H1 (cell line): ENCODE measurements around the gene CDH1. TPM values are rescaled to one million over a fixed set of nuclear protein-coding genes. Genes with fewer than 3 reads are reported as not detected.

Experiments
- CTCF ChIA-PET: fragments of 300-600 bp; sonication (Branson Sonifier 250); formaldehyde crosslinking; loops from one replicate; lab custom pipeline; 2021; ENCODE audit not compliant: partially characterized antibody; lab: Charles Lee
- POLR2A ChIA-PET: fragments of 300-600 bp; sonication (Branson Sonifier 250); formaldehyde crosslinking; loops from one replicate; lab custom pipeline; 2021; ENCODE audit warnings: inconsistent platforms; ENCODE audit not compliant: partially characterized antibody; lab: Charles Lee
- DNase-seq, 2 experiments: peaks; one replicate each; pipeline versions ENCODE4 v3.0.0 to v3.0.0-alpha.2; 2010 to 2022; ENCODE audit warnings: low spot score in 2 of 2, low read depth in 1 of 2, mixed read lengths in 1 of 2
- FAIRE-seq: peaks from 2 replicates; lab custom pipeline; 2011; peaks lifted over from hg19 to GRCh38; lab: Jason Lieb, UNC
- H2AFZ ChIP-seq: 2 replicates; pipeline ENCODE4 v1.8.1; 2012; ENCODE audit warnings: low read length, inconsistent platforms
- H2AK5ac ChIP-seq: 2 replicates; pipeline ENCODE4 v1.6.1; 2013; ENCODE audit warnings: low read depth, low read length
- H2BK120ac ChIP-seq: replicated peaks from 2 replicates; pipeline ENCODE3; 2013; ENCODE audit warnings: low read depth, low read length, inconsistent platforms
- H2BK12ac ChIP-seq: 2 replicates; pipeline ENCODE4 v1.6.1; 2013; ENCODE audit warnings: low read depth, low read length
- H2BK15ac ChIP-seq: 2 replicates; pipeline ENCODE4 v1.6.1; 2013; ENCODE audit warnings: low read length
- H2BK20ac ChIP-seq: 2 replicates; pipeline ENCODE4 v1.6.1; 2013; ENCODE audit warnings: low read length
- H2BK5ac ChIP-seq: 2 replicates; pipeline ENCODE4 v1.6.1; 2013; ENCODE audit warnings: low read depth, low read length
- H3K14ac ChIP-seq: 2 replicates; pipeline ENCODE4 v1.6.1; 2013; ENCODE audit warnings: inconsistent platforms; ENCODE audit not compliant: insufficient read length
- H3K18ac ChIP-seq: 2 replicates; pipeline ENCODE4 v1.6.1; 2013; ENCODE audit warnings: low read length; ENCODE audit errors: extremely low read depth
- H3K23ac ChIP-seq: 2 replicates; pipeline ENCODE4 v1.6.1; 2013; ENCODE audit warnings: inconsistent platforms; ENCODE audit not compliant: insufficient read length
- H3K23me2 ChIP-seq: 2 replicates; pipeline ENCODE4 v1.6.1; 2013; ENCODE audit warnings: low read depth, low read length
- H3K27ac ChIP-seq: 2 replicates; pipeline ENCODE4 v1.6.1; 2011; ENCODE audit warnings: low read depth, low read length, inconsistent platforms
- H3K27me3 ChIP-seq, 4 experiments: replicated peaks in 1 of 4; 1 replicate in 1 of 4; 2 replicates in 3 of 4; pipeline versions ENCODE4 v1.6.1 to v1.8.1; 2011 to 2013; ENCODE audit warnings: low read length in 3 of 4, mild to moderate bottlenecking in 3 of 4, inconsistent platforms in 2 of 4, mixed read lengths in 2 of 4, moderate library complexity in 1 of 4; ENCODE audit not compliant: control insufficient read depth in 3 of 4, insufficient read depth in 3 of 4; ENCODE audit errors: extremely low read depth in 1 of 4
- H3K36me3 ChIP-seq, 4 experiments: 2 replicates each; pipeline versions ENCODE4 v1.6.1 to v1.8.1; 2011 to 2013; ENCODE audit warnings: mild to moderate bottlenecking in 4 of 4, low read length in 3 of 4, moderate library complexity in 2 of 4, control low read depth in 1 of 4, inconsistent platforms in 1 of 4; ENCODE audit not compliant: insufficient read depth in 4 of 4, control insufficient read depth in 2 of 4
- H3K4ac ChIP-seq: replicated peaks from 2 replicates; pipeline ENCODE3; 2013; ENCODE audit warnings: low read length, low read depth, mixed read lengths, inconsistent platforms; ENCODE audit not compliant: insufficient read length
- H3K4me1 ChIP-seq, 4 experiments: replicated peaks in 1 of 4; 1 replicate in 1 of 4; 2 replicates in 3 of 4; pipeline versions ENCODE4 v1.6.1 to v1.8.1; 2011 to 2013; ENCODE audit warnings: low read length in 3 of 4, inconsistent platforms in 2 of 4, mixed read lengths in 1 of 4; ENCODE audit not compliant: insufficient read depth in 4 of 4, control insufficient read depth in 3 of 4
- H3K4me2 ChIP-seq, 2 experiments: 2 replicates each; pipeline versions ENCODE4 v1.6.1 to v1.8.1; 2011 to 2013; ENCODE audit warnings: low read depth in 2 of 2, low read length in 2 of 2, control low read depth in 1 of 2, inconsistent platforms in 1 of 2, mild to moderate bottlenecking in 1 of 2; ENCODE audit not compliant: insufficient read depth in 1 of 2
- H3K4me3 ChIP-seq, 4 experiments: fragments of 200-600, 300-600 bp in 1 of 4; sonication (generic), shearing (Covaris generic), sonication (Bioruptor Twin) in 1 of 4; 2 replicates each; pipeline versions ENCODE4 v1.5.1 to v1.8.1; 2011 to 2016; ENCODE audit warnings: low read length in 4 of 4, low read depth in 3 of 4, control low read depth in 2 of 4, inconsistent platforms in 2 of 4, mild to moderate bottlenecking in 2 of 4, mixed read lengths in 1 of 4, moderate library complexity in 1 of 4; ENCODE audit not compliant: insufficient read depth in 2 of 4; ENCODE audit errors: extremely low read depth in 1 of 4
- H3K56ac ChIP-seq: replicated peaks from 2 replicates; pipeline ENCODE3; 2013; ENCODE audit warnings: low read depth, mild to moderate bottlenecking, mixed read lengths, low read length, inconsistent platforms; ENCODE audit not compliant: insufficient read length
- H3K79me1 ChIP-seq: 2 replicates; pipeline ENCODE4 v1.6.1; 2013; ENCODE audit warnings: low read depth, low read length, control low read depth
- H3K79me2 ChIP-seq, 2 experiments: 2 replicates each; pipeline versions ENCODE4 v1.6.1 to v1.8.1; 2012 to 2013; ENCODE audit warnings: low read length in 2 of 2, mild to moderate bottlenecking in 2 of 2, inconsistent platforms in 1 of 2; ENCODE audit not compliant: insufficient read depth in 2 of 2, control insufficient read depth in 1 of 2
- H3K9ac ChIP-seq, 4 experiments: replicated peaks in 1 of 4; 1 replicate in 1 of 4; 2 replicates in 3 of 4; pipeline versions ENCODE4 v1.6.1 to v1.8.1; 2011 to 2013; ENCODE audit warnings: low read depth in 3 of 4, low read length in 3 of 4, control low read depth in 2 of 4, mild to moderate bottlenecking in 2 of 4, moderate library complexity in 2 of 4, inconsistent platforms in 1 of 4; ENCODE audit errors: extremely low read depth in 1 of 4
- H3K9me3 ChIP-seq, 2 experiments: 2 replicates each; pipeline versions ENCODE4 v1.6.1 to v1.8.1; 2012 to 2013; ENCODE audit warnings: mild to moderate bottlenecking in 2 of 2, moderate library complexity in 2 of 2, control low read depth in 1 of 2, inconsistent platforms in 1 of 2, low read depth in 1 of 2, low read length in 1 of 2, mixed read lengths in 1 of 2; ENCODE audit not compliant: insufficient read depth in 2 of 2
- H4K20me1 ChIP-seq, 2 experiments: replicated peaks in 1 of 2; 2 replicates each; pipeline versions ENCODE3 to v1.8.1; 2011 to 2013; ENCODE audit warnings: inconsistent platforms in 2 of 2, low read length in 2 of 2, mild to moderate bottlenecking in 1 of 2; ENCODE audit not compliant: insufficient read depth in 2 of 2, control insufficient read depth in 1 of 2
- H4K5ac ChIP-seq: 2 replicates; pipeline ENCODE4 v1.6.1; 2013; ENCODE audit warnings: low read length, low read depth, mixed read lengths, inconsistent platforms; ENCODE audit not compliant: insufficient read length
- H4K8ac ChIP-seq: 2 replicates; pipeline ENCODE4 v1.8.0; 2013; ENCODE audit warnings: mild to moderate bottlenecking, moderate library complexity, low read length, inconsistent platforms; ENCODE audit not compliant: insufficient read depth; ENCODE audit errors: extremely low read depth
- H4K91ac ChIP-seq: replicated peaks from 2 replicates; pipeline ENCODE3; 2013; ENCODE audit warnings: low read length, mixed read lengths, inconsistent platforms; ENCODE audit not compliant: insufficient read length
- CBX8 ChIP-seq: fragments of 300-800, 300-1000 bp; sonication (generic); IDR thresholded peaks from 2 replicates; pipeline ENCODE4 v1.7.1; 2016; ENCODE audit warnings: low read depth, low read length, borderline replicate concordance
- EZH2 ChIP-seq: fragments of 200-600 bp; sonication (generic); IDR thresholded peaks from 2 replicates; pipeline ENCODE4 v1.7.1; 2012; ENCODE audit warnings: low read depth, mild to moderate bottlenecking, moderate library complexity, low read length, inconsistent platforms; ENCODE audit not compliant: severe bottlenecking
- HDAC6 ChIP-seq: IDR thresholded peaks from one replicate; pipeline ENCODE4 v1.7.1; 2012; ENCODE audit warnings: low read depth, mild to moderate bottlenecking, inconsistent platforms, low read length, moderate library complexity
- JUN ChIP-seq: IDR thresholded peaks from 2 replicates; pipeline ENCODE4 v1.6.1; 2011; ENCODE audit warnings: low read depth, mild to moderate bottlenecking, improper control_type of control experiment, low read length
- MAFK ChIP-seq: IDR thresholded peaks from 2 replicates; pipeline ENCODE4 v1.6.1; 2012; ENCODE audit warnings: low read depth, mild to moderate bottlenecking, improper control_type of control experiment, low read length
- MAX ChIP-seq: IDR thresholded peaks from 2 replicates; pipeline ENCODE4 v1.6.1; 2012; ENCODE audit warnings: inconsistent platforms
- RFX5 ChIP-seq: IDR thresholded peaks from 2 replicates; pipeline ENCODE4 v1.6.1; 2011; ENCODE audit warnings: low read depth, low read length, improper control_type of control experiment, borderline replicate concordance
- RNF2 ChIP-seq: fragments of 200-900, 300-1000 bp; sonication (generic); IDR thresholded peaks from 2 replicates; pipeline ENCODE4 v1.7.1; 2016; ENCODE audit warnings: borderline replicate concordance, low read depth, mild to moderate bottlenecking, antibody characterized with exemption, low read length; ENCODE audit not compliant: poor library complexity, severe bottlenecking; ENCODE audit errors: missing control alignments
- SAP30 ChIP-seq: fragments of 300-600 bp; sonication (generic); IDR thresholded peaks from 2 replicates; pipeline ENCODE4 v1.7.1; 2012; ENCODE audit warnings: low read length, moderate library complexity, mild to moderate bottlenecking, inconsistent platforms; ENCODE audit not compliant: insufficient read depth, insufficient replicate concordance
- SIRT6 ChIP-seq: IDR thresholded peaks from one replicate; pipeline ENCODE4 v1.7.1; 2012; ENCODE audit warnings: low read length, inconsistent platforms
- SRF ChIP-seq: IDR thresholded peaks from 2 replicates; pipeline ENCODE4 v1.6.1; 2011; ENCODE audit warnings: mild to moderate bottlenecking, low read depth, low read length, moderate library complexity
- SUZ12 ChIP-seq: fragments of 200-600 bp; sonication (generic); IDR thresholded peaks from 2 replicates; pipeline ENCODE4 v1.6.1; 2012; ENCODE audit warnings: mild to moderate bottlenecking, inconsistent platforms, low read length, moderate library complexity, mixed read lengths
- TBP ChIP-seq: IDR thresholded peaks from 2 replicates; pipeline ENCODE4 v1.6.1; 2011; ENCODE audit warnings: low read depth, low read length, improper control_type of control experiment
- WGBS, 2 experiments: shearing (Covaris generic) in 1 of 2; methylation state at CpG; one replicate each; pipeline versions ENCODE4 v1.1.6 to v1.1.7; 2013 to 2015; ENCODE audit warnings: low lambda C conversion rate in 2 of 2, mixed read lengths in 2 of 2, inconsistent platforms in 1 of 2, low coverage in 1 of 2, missing lambda C conversion rate in 1 of 2; ENCODE audit not compliant: insufficient replicate concordance in 2 of 2, insufficient coverage in 1 of 2, insufficient read length in 1 of 2; ENCODE audit errors: extremely low coverage in 1 of 2, missing lambda C conversion rate in 1 of 2; 5-methylcytosine and 5-hydroxymethylcytosine counted together
- polyA plus RNA-seq, 7 experiments: library from polyadenylated mRNA; depleted of rRNA in 3 of 7; stranded (reverse) in 5 of 7; unstranded in 2 of 7; fragments of >200 nt in 5 of 7; fragments of 200-250 nt in 2 of 7; gene quantifications; 1 replicate in 5 of 7; 2 replicates in 1 of 7; 4 replicates in 1 of 7; pipeline versions ENCODE4 v1.2.1 to v1.2.3, GENCODE V29; 2011 to 2013; ENCODE audit warnings: missing spikeins in 2 of 7, mixed read lengths in 2 of 7
- total RNA-seq: library from RNA; stranded (reverse); fragmentation: NEBNext Ultra II Directional; extraction: Animal tissue kit (Norgen Biotek cat#: 25700); gene quantifications from 2 replicates; pipeline ENCODE4 v1.2.1, GENCODE V29; 2021

The CDH1 gene
- total and polyA plus RNA-seq, 2 of the 8 experiments (the other 6 are each of a cell fraction or from before 2014, with no cell fraction given): 133 to 265 TPM

GRCh38 chr16:68802190-68802589, 65.1 kb downstream of the CDH1 start:
- no peak overlapping the region for H3K9ac ChIP-seq
- H4K91ac ChIP-seq: no peak overlapping the region
- WGBS, 2 experiments: 84% methylated on average over 5 of the region's 7 CpGs; no CpG with 5 or more reads in 1 of the 2 experiments
- no peak overlapping the region for H3K4ac ChIP-seq
- H3K4me3 ChIP-seq: no peak overlapping the region
- H3K23ac ChIP-seq: no peak overlapping the region
- H2BK15ac ChIP-seq: no peak overlapping the region
- no peak for FAIRE-seq
- H3K14ac ChIP-seq: no peak overlapping the region
- no peak overlapping the region for H4K8ac ChIP-seq
- H3K79me2 ChIP-seq: peaks cover 0 to 55% of the 10 kb centered on the region in 2 experiments; a peak in 2 of 4 replicates
- no peaks in the 10 kb centered on the region for H3K23me2 ChIP-seq
- no peak overlapping the region for H2BK120ac ChIP-seq
- H2BK5ac ChIP-seq: no peak overlapping the region
- DNase-seq: no peak
- no peak overlapping the region for H2AFZ ChIP-seq
- no peak overlapping the region for H2BK20ac ChIP-seq
- POLR2A ChIA-PET: interaction anchor here (0.6 kb wide), 1 partner anchor 57 kb away, joined by 3 read pairs; no protein-coding TSS in a partner anchor
- no peaks in the 10 kb centered on the region; a peak in 1 of 7 replicates for H3K27me3 ChIP-seq
- no peak overlapping the region for H3K18ac ChIP-seq
- no peak overlapping the region for H2BK12ac ChIP-seq
- H3K79me1 ChIP-seq: peaks cover 7% of the 10 kb centered on the region
- H3K4me2 ChIP-seq: no peak overlapping the region
- no peak overlapping the region for H3K27ac ChIP-seq
- H3K56ac ChIP-seq: no peak overlapping the region
- H2AK5ac ChIP-seq: no peak overlapping the region
- H4K5ac ChIP-seq: no peak overlapping the region
- CTCF ChIA-PET: interaction anchor here (0.6 to 3.3 kb wide), 9 partner anchors 29 to 372 kb away, joined by 4 to 13 read pairs (median 5); partner anchors contain the start of gene CDH1
- H3K36me3 ChIP-seq: peaks cover 8 to 32% (median 21%) of the 10 kb centered on the region in 4 experiments
- peaks cover 4 to 11% (median 5%) of the 10 kb centered on the region in 4 experiments; a peak in 4 of 7 replicates for H3K4me1 ChIP-seq
- peaks cover 0 to 6% of the 10 kb centered on the region in 2 experiments for H4K20me1 ChIP-seq
- H3K9me3 ChIP-seq: no peaks in the 10 kb centered on the region
- TF ChIP-seq EZH2: no peak
- TF ChIP-seq RFX5: no peak
- no peak for TF ChIP-seq SIRT6
- TF ChIP-seq RNF2: no peak
- no peak for TF ChIP-seq MAX
- no peak for TF ChIP-seq SAP30
- TF ChIP-seq SUZ12: no peak
- no peak for TF ChIP-seq SRF
- TF ChIP-seq JUN: no peak
- TF ChIP-seq MAFK: no peak
- TF ChIP-seq HDAC6: no peak
- no peak for TF ChIP-seq CBX8
- TF ChIP-seq TBP: no peak
